Right lobe of liver (tissue), 4 donors: ENCODE data around the gene OSBPL10.

Experiments
- POLR2A ChIP-seq: fragments of 450-650 bp; IDR thresholded peaks from one replicate; pipeline ENCODE4 v1.6.1; 2017; ENCODE audit warnings: antibody characterized with exemption, mild to moderate bottlenecking
- TF ChIP-seq, protein P1 (sequence below), 4 donors: fragments of 200-600 bp in 3 of 4; fragments of 450-650 bp in 1 of 4; IDR thresholded peaks; one replicate each; pipeline versions ENCODE4 v1.5.1 to v1.8.0; 2016 to 2022; ENCODE audit warnings: antibody characterized with exemption in 4 of 4, mild to moderate bottlenecking in 2 of 4
- donor health status: DM: no; HTN: no; CAD: no.
- donor health status: DM: no; HTN: no; CAD: no.
- donor health status: DM: no; HTN: yes; CAD: no.

DNA sequence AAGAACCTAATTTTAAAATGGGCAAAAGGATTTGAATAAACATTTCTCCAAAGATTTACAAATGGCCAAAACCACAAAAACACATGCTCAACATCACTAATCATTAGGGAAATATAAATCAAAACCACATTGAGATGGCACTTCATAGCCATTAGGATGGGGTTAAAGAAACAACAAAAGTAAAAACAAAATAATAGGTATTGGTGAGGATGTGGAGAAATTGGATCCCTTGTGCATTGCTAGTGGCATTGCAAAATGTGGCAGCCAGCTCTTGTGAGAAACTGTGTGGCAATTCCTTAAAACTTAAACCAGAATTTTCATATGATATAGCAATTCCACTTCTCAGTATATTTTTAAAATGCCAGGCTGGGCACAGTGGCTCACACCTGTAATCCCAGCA lies 321.8 kb downstream of the OSBPL10 start:
- TF ChIP-seq, protein P1, sequence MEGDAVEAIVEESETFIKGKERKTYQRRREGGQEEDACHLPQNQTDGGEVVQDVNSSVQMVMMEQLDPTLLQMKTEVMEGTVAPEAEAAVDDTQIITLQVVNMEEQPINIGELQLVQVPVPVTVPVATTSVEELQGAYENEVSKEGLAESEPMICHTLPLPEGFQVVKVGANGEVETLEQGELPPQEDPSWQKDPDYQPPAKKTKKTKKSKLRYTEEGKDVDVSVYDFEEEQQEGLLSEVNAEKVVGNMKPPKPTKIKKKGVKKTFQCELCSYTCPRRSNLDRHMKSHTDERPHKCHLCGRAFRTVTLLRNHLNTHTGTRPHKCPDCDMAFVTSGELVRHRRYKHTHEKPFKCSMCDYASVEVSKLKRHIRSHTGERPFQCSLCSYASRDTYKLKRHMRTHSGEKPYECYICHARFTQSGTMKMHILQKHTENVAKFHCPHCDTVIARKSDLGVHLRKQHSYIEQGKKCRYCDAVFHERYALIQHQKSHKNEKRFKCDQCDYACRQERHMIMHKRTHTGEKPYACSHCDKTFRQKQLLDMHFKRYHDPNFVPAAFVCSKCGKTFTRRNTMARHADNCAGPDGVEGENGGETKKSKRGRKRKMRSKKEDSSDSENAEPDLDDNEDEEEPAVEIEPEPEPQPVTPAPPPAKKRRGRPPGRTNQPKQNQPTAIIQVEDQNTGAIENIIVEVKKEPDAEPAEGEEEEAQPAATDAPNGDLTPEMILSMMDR (IDR thresholded peaks at IDR 0.05) = no peak
- no peak for TF ChIP-seq POLR2A
